ENCODE measurements around the gene PCARE. TPM values are rescaled to one million over a fixed set of nuclear protein-coding genes. Genes with fewer than 3 reads are reported as not detected.

PCARE gene
- total RNA-seq, 2 donors from 2014 or later: not detected

DNA sequence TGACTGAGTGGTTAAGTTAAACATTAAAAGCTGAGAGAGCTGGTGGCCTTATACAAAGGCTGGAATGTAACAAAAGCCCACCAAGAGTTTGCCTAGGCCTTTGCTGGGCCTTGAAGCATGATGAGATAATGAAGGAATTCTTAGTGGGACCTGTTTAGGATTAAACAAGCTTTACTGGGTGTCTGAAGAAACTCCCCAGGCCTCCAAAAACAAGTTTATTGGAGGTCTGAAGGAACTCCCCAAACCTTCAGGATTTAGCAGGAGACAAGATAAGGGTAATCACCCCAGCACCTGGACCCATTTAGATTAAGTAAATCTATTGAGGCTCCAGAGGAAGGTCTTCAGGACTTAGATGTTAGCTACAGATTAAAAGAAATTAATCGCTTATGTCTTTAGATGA lies 18.7 kb downstream of the PCARE start:
- no peak for ATAC-seq

DNA sequence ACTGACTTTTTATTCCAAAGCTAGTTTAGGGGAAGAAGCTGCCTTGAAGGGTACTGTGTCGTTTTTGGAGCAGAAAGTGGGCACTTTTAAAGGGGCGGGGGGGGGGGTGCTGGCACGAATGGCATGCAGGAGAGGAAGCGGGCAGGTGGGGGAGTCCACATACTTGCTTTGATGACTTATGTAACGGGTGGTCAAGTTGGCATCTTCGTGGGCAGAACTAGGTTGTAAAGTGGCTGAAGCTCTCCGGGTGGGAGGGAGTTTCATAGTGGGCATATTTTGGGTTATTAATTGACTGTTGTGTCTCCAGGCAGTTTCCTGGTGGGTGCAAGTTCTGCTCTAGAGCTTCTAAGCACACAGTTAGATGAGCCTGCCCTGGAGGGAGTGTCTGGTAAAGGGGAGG lies 19.9 kb downstream of the PCARE start:
- no peaks in the 10 kb centered on the region for H3K36me3 Mint-ChIP-seq
- ATAC-seq (no peak), DNase-seq (ENCODE audit: low spot score in 2 of 2) (no peak)
- H3K27ac Mint-ChIP-seq: no peak overlapping the region
- H3K9me3 Mint-ChIP-seq: no peaks in the 10 kb centered on the region

More for the DNA sequence above, 18.7 kb downstream of the PCARE start:
- Mint-ChIP-seq H3K36me3 (no peaks in the 10 kb centered on the region), H3K9me3 (no peaks in the 10 kb centered on the region), H3K27ac (no peak overlapping the region)
- no peak for DNase-seq (ENCODE audit: low spot score in 2 of 2)

DNA sequence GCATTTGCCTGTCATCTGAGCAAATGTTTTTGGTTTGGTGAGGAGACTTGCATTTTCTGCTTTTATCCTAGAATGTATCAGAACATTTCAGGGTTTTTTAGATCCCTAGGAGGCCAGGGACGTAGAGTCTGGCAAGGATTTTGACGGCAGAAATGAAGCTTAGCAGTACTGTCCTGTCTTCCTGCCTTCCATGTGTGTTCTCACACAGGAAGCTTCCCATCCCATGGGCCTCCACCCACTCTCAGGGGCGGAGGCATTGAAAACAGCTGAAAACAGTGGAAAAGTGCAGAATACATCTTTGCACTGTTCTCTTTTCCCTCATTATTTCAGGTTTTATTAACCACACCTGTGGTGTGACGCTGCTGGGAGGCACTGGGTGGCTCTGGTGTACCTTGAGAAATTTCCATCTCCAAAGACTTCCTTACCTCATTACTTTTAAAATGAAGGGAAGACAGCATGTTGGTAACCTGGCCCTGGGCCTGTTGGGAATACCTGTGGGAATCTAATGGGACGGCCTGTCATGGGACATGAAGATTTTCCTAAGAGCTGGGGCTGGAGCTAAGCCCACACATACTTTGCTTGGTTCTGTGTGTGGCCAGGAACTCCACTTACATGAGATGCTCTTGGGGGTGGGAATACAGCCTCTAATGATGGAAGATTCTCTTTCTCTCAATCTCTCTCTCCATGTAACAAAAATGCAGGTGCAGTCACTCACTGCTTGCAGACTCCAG lies 20.5 kb downstream of the PCARE start:
- no peaks in the 10 kb centered on the region for H3K9me3 Mint-ChIP-seq
- H3K36me3 Mint-ChIP-seq: no peaks in the 10 kb centered on the region
- H3K27ac Mint-ChIP-seq: no peak overlapping the region
- DNase-seq (ENCODE audit: low spot score in 2 of 2): no peak
- ATAC-seq: no peak

- no peak for ATAC-seq
- H3K27ac Mint-ChIP-seq: no peak overlapping the region
- no peak for DNase-seq (ENCODE audit: low spot score in 2 of 2)
- H3K9me3 Mint-ChIP-seq: no peaks in the 10 kb centered on the region
- H3K36me3 Mint-ChIP-seq: no peaks in the 10 kb centered on the region
These were observed 21.1 kb downstream of the PCARE start for GRCh38 chr2:29053223-29053622.

- H3K36me3 Mint-ChIP-seq: no peaks in the 10 kb centered on the region
- H3K27ac Mint-ChIP-seq: no peak overlapping the region
- DNase-seq (ENCODE audit: low spot score in 2 of 2): no peak
- no peaks in the 10 kb centered on the region for H3K9me3 Mint-ChIP-seq
- no peak for ATAC-seq
These were observed 21.5 kb downstream of the PCARE start for GRCh38 chr2:29052807-29053206.

GRCh38 chr2:29051730-29052129 lies 22.6 kb downstream of the PCARE start:
- ATAC-seq: no peak
- Mint-ChIP-seq H3K36me3 (no peaks in the 10 kb centered on the region), H3K9me3 (no peaks in the 10 kb centered on the region), H3K27ac (no peak overlapping the region)
- no peak for DNase-seq (ENCODE audit: low spot score in 2 of 2)

DNA sequence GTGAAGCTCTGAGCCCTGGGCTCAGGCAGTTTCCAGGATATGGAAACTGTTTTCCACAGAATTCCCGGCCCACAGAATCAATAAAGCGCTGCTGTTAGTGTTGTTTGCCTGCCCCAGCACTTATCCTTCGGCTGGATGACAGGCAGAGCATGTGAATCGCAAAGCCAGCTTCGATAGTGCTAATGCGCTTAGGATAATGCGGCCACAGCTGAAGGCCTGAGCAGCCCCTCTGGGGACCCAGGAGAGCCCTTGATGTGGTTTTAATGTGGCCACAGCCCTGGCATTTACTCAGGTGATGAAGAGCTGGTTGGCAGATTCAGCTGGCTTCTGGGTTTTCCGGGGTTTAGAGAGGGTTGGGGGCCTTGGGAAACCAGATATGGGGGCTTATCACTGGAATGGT lies 23.7 kb downstream of the PCARE start:
- H3K27ac Mint-ChIP-seq: no peak overlapping the region
- no peaks in the 10 kb centered on the region for H3K36me3 Mint-ChIP-seq
- H3K9me3 Mint-ChIP-seq: no peaks in the 10 kb centered on the region
- ATAC-seq: no peak
- no peak for DNase-seq (ENCODE audit: low spot score in 2 of 2)

DNA sequence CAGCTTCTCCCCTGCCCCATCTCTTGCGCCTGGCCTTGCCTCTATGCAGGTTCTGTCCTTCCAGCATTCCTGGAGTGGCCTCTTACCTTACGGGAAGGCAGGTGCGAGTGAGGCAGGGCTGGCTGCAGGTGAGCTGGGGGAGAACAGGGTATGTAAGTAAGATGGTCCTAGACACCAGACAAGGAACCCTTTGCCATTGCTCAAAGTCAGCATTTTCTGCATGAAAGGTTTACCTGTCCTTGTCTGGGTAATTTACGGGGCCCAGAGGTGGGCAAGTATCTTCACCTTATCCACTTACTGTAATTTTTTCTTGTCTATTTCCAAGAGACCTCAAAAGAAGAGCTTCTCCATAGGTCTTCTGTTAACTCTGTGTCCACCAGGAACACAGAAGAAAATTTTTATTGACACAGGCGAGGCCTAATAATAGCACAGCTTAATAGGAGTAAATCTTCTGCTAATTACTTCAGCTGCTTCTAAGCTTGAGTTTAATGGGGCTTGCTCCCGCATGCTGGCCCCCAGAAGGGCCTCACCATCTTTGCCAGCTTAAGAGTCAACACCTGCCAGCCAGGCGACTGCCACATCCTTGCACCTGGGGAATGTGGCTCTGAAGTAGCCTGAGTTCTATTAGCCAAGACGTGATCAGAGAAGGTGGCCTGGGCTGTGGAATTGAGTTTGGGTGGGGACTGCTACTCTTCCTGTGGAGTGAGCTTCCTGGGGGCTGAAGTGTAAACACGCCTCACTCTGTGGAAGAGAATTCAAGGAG lies 27.1 kb downstream of the PCARE start:
- ATAC-seq: no peak

DNA sequence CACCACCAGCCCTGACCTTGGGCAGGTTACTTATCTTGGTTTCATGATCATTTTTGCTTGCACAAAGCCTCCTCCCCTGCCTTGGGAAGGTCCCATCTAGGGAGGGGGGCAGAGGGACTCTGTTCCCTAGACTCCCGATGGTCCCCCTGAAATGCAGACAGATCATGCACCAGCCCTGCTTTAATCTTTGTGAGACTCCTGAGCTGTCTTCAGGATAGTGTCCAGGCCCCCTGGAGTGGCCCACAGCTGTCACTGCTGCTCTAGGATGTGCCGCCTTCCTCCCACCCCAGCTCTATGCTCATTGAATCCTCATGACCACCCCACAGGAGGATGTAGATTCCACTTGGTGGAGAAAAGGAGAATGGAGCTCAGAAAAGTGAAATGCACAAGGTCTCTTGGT lies 28.0 kb downstream of the PCARE start:
- ATAC-seq: no peak
- Mint-ChIP-seq H3K36me3 (no peaks in the 10 kb centered on the region), H3K9me3 (no peaks in the 10 kb centered on the region), H3K27ac (no peak overlapping the region)
- no peak for DNase-seq (ENCODE audit: low spot score in 2 of 2)

More for the DNA sequence above, 27.1 kb downstream of the PCARE start:
- no peak for DNase-seq (ENCODE audit: low spot score in 2 of 2)
- Mint-ChIP-seq H3K36me3 (no peaks in the 10 kb centered on the region), H3K9me3 (no peaks in the 10 kb centered on the region), H3K27ac (no peak overlapping the region)

DNA sequence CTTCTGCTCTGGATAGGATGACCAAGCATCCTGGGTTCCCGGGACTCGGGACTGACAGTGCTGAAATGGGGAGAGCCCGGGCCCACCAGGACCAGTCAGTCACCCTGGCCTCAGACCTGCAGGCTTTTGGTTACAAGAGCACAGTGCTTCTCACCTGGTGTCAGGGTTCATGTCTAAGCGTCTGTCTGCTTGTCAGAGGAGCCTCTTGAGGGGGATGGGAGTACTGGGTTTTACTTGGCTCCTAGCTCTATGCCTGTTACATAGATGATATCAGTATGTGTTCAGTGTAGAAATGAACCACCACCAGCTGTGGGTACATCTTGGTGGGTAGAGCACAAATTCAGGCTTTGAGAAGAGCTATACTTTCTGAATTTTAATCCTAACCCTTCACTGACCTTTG lies 29.9 kb downstream of the PCARE start:
- H3K36me3 Mint-ChIP-seq: no peaks in the 10 kb centered on the region
- DNase-seq (ENCODE audit: low spot score in 2 of 2): no peak
- no peak for ATAC-seq
- no peaks in the 10 kb centered on the region for H3K9me3 Mint-ChIP-seq
- H3K27ac Mint-ChIP-seq: no peak overlapping the region

DNA sequence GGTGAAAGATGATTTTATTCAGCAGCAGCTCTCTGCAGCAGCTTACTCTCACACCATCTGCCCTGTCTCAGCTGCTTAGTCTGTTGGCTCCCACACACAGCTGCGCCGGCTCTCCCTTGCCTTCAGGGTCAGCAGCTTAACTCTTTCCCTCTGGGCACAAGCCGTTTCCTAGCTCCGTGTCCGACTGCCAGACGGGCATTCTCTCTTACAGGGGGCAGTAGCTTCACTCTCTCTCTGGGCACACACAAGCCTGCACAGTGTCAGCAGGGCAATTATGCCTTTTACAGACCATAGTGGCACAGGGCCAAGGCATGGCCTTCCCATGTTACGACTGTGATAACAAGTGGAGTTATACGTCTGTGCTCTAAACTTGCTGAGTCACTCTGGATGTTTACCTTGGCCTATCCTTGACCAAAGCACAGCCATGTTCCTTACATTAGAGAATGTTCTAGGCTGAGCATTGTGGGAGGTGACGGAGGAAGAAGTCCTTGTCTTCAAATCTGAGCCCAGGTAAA lies 31.7 kb downstream of the PCARE start:
- H3K27ac Mint-ChIP-seq: no peak overlapping the region
- DNase-seq (ENCODE audit: low spot score in 2 of 2) (no peak), ATAC-seq (no peak)
- H3K36me3 Mint-ChIP-seq: no peaks in the 10 kb centered on the region
- H3K9me3 Mint-ChIP-seq: no peaks in the 10 kb centered on the region

- DNase-seq (ENCODE audit: low spot score in 2 of 2) (no peak), ATAC-seq (no peak)
- no peaks in the 10 kb centered on the region for H3K36me3 Mint-ChIP-seq
- no peak overlapping the region for H3K27ac Mint-ChIP-seq
- H3K9me3 Mint-ChIP-seq: no peaks in the 10 kb centered on the region
These were observed 33.1 kb downstream of the PCARE start for GRCh38 chr2:29041161-29041660.

GRCh38 chr2:29040552-29040951 lies 33.8 kb downstream of the PCARE start:
- ATAC-seq: no peak
- Mint-ChIP-seq H3K9me3 (no peaks in the 10 kb centered on the region), H3K27ac (no peak overlapping the region), H3K36me3 (no peaks in the 10 kb centered on the region)
- no peak for DNase-seq (ENCODE audit: low spot score in 2 of 2)

GRCh38 chr2:29039718-29040480 lies 34.4 kb downstream of the PCARE start:
- ATAC-seq: no peak
- Mint-ChIP-seq H3K9me3 (no peaks in the 10 kb centered on the region), H3K36me3 (no peaks in the 10 kb centered on the region), H3K27ac (no peak overlapping the region)
- DNase-seq (ENCODE audit: low spot score in 2 of 2): no peak

DNA sequence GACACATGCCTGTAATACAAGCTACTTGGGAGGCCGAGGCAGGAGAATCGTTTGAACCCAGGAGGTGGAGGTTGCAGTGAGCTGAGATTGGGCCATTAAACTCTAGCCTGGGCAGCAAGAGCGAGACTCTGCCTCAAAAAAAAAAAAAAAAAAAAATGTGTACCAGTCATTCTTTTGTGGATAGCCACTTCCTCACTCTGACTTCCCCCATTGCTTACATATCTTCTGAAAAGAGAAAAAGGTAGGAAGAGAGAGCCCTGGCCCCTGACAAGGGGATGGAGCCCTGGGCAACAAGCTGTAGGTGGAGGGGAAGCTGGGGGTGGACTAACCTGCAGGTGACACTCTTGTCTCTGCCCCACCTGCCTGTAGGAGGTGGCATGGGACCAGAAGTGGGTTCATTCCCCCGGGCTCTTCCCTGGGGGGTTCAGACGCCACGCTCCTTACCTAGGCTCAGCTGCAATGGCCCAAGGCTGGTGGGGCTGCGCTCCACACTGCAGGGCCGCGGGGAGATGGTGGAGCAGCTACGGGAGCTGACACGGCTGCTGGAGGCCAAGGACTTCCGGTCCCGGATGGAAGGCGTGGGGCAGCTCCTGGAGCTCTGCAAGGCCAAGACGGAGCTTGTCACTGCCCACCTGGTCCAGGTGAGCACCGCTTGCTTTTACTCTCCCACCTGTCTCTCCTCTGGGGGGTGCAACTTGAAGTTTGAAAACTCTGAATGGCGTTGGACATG lies 39.1 kb downstream of the PCARE start:
- ATAC-seq: no peak
- no peak for DNase-seq (ENCODE audit: low spot score in 2 of 2)
- no peaks in the 10 kb centered on the region for H3K9me3 Mint-ChIP-seq
- H3K36me3 Mint-ChIP-seq: no peaks in the 10 kb centered on the region
- H3K27ac Mint-ChIP-seq: no peak overlapping the region

DNA sequence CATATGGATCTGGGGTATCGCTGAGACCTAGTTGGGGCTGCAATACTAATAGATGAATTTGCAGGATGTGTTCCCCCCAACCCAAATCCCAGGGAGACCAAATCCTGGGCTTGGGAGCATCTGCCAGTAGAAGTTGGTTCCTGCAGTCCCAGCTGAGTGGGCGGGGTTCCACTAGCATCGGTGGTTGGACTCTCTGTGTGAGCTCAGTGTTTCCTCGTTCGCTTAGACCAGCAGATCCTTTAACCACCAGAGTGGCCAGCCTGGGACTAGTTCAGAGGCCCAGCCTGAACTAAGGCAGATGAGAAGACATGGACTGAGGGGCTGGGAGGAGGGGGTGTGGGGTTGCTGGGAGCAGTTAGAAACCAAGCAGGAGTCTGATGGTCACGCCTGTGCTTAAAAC lies 40.7 kb downstream of the PCARE start:
- no peaks in the 10 kb centered on the region for H3K36me3 Mint-ChIP-seq
- no peak for DNase-seq (ENCODE audit: low spot score in 2 of 2)
- no peak for ATAC-seq
- H3K27ac Mint-ChIP-seq: no peak overlapping the region
- H3K9me3 Mint-ChIP-seq: no peaks in the 10 kb centered on the region
